HEK293T (cell line): ENCODE results near the gene EPB41L4B.

Experiments used
- FOXA1 ChIP-seq: fragments of 450-650 bp; IDR thresholded peaks from 2 replicates; pipeline ENCODE4 v1.6.1; 2016; ENCODE audit warnings: mild to moderate bottlenecking
- FOXK2 ChIP-seq: fragments of 450-650 bp; IDR thresholded peaks from 2 replicates; pipeline ENCODE4 v1.6.1; 2016; ENCODE audit warnings: mild to moderate bottlenecking
- LEF1 ChIP-seq: fragments of 450-650 bp; IDR thresholded peaks from 2 replicates; pipeline ENCODE4 v1.6.1; 2017; ENCODE audit warnings: mild to moderate bottlenecking, borderline replicate concordance

GRCh38 chr9:109313351-109313750 is 7.5 kb downstream of the EPB41L4B start:
- no peak for TF ChIP-seq FOXA1
- no peak for TF ChIP-seq FOXK2
- no peak for TF ChIP-seq LEF1
